K562 (cell line): ENCODE measurements around the gene DUOXA2. TPM values are rescaled to one million over a fixed set of nuclear protein-coding genes. Genes with fewer than 3 reads are reported as not detected.

Experiments
- ATAC-seq: fragments of 200-7000 bp; cut with Tn5 transposase; 3 replicates; pipeline ENCODE4 v1.9.1; 2020; ENCODE audit warnings: moderate library complexity
- BruUV-seq: library from RNA; stranded (reverse); fragments of 400-500 nt; replicated peaks from 2 replicates; lab custom pipeline; 2021; lab: Mats Ljungman, UMichigan
- CTCF ChIA-PET: fragments of 300-600 bp; formaldehyde crosslinking; extraction: SDS; loops from one replicate; lab custom pipeline; 2021; ENCODE audit warnings: low intra/inter-chr PET ratio; lab: Yijun Ruan, JAX
- POLR2A ChIA-PET: fragments of 300-600, 350-650 bp; sonication (Branson Sonifier 250); formaldehyde crosslinking; extraction: SDS; loops from one replicate; lab custom pipeline; 2021; ENCODE audit warnings: antibody characterized with exemption, inconsistent platforms; lab: Yijun Ruan, JAX
- DNase-seq, 4 experiments: peaks; one replicate each; pipeline versions ENCODE4 v3.0.0 to v3.0.0-alpha.2; 2011 to 2018; ENCODE audit warnings: low spot score in 3 of 4, mixed read lengths in 3 of 4; ENCODE audit errors: extremely low read depth in 1 of 4
- FAIRE-seq: peaks from 2 replicates; lab custom pipeline; 2011; peaks lifted over from hg19 to GRCh38; lab: Jason Lieb, UNC
- H2AFZ ChIP-seq: 2 replicates; pipeline ENCODE4 v1.6.0; 2011; ENCODE audit warnings: low read depth, low read length, control low read depth, inconsistent platforms
- H3K27ac ChIP-seq: fragments of 200-600 bp; 3 replicates; pipeline ENCODE4 v1.8.0; 2011; ENCODE audit warnings: low read depth, mild to moderate bottlenecking, control low read depth, inconsistent platforms, low read length, moderate library complexity, mixed read lengths; ENCODE audit errors: extremely low read depth
- H3K27me3 ChIP-seq, 2 experiments: fragments of 300-600 bp in 1 of 2; 2 replicates in 1 of 2; 3 replicates in 1 of 2; pipeline versions ENCODE4 v1.6.0 to v1.8.0; 2011; ENCODE audit warnings: inconsistent platforms in 2 of 2, low read length in 2 of 2, mild to moderate bottlenecking in 1 of 2, mixed read lengths in 1 of 2, moderate library complexity in 1 of 2; ENCODE audit not compliant: control insufficient read depth in 2 of 2, insufficient read depth in 2 of 2
- H3K36me3 ChIP-seq: fragments of 300-600 bp; 3 replicates; pipeline ENCODE4 v1.8.0; 2011; ENCODE audit warnings: mild to moderate bottlenecking, low read length, inconsistent platforms; ENCODE audit not compliant: control insufficient read depth, insufficient read depth
- H3K4me1 ChIP-seq, 2 experiments: fragments of 200-600 bp in 1 of 2; replicated peaks in 1 of 2; 2 replicates in 1 of 2; 3 replicates in 1 of 2; pipeline versions ENCODE4 v1.5.1 to v1.8.0; 2011; ENCODE audit warnings: inconsistent platforms in 2 of 2, low read length in 2 of 2, mild to moderate bottlenecking in 1 of 2, mixed read lengths in 1 of 2, moderate library complexity in 1 of 2; ENCODE audit not compliant: control insufficient read depth in 2 of 2, insufficient read depth in 2 of 2
- H3K4me2 ChIP-seq: 2 replicates; pipeline ENCODE4 v1.6.1; 2011; ENCODE audit warnings: low read length, control low read depth, inconsistent platforms, mixed read lengths; ENCODE audit not compliant: insufficient read depth
- H3K4me3 ChIP-seq: fragments of 200-600 bp; sonication (generic), shearing (Covaris generic); 2 replicates; pipeline ENCODE4 v1.5.1; 2016; ENCODE audit warnings: control low read depth, inconsistent platforms
- H3K79me2 ChIP-seq: fragments of 200-600 bp; 3 replicates; pipeline ENCODE4 v1.8.0; 2011; ENCODE audit warnings: low read length, inconsistent platforms; ENCODE audit not compliant: control insufficient read depth, insufficient read depth
- H3K9ac ChIP-seq, 2 experiments: 2 replicates each; pipeline versions ENCODE4 v1.6.0 to v1.6.1; 2011; ENCODE audit warnings: low read depth in 2 of 2, low read length in 2 of 2, control low read depth in 1 of 2, inconsistent platforms in 1 of 2, mild to moderate bottlenecking in 1 of 2, mixed read lengths in 1 of 2; ENCODE audit not compliant: insufficient read depth in 1 of 2
- H3K9me1 ChIP-seq: one replicate; pipeline ENCODE4 v1.6.0; 2011; ENCODE audit warnings: inconsistent platforms, mild to moderate bottlenecking, low read length, moderate library complexity; ENCODE audit not compliant: control insufficient read depth, insufficient read depth
- H3K9me3 ChIP-seq: replicated peaks from 2 replicates; pipeline ENCODE4 v1.5.1; 2011; ENCODE audit warnings: low read depth, low read length, inconsistent platforms; ENCODE audit not compliant: control insufficient read depth, insufficient read depth
- H4K20me1 ChIP-seq: replicated peaks from 2 replicates; pipeline ENCODE4 v1.6.1; 2011; ENCODE audit warnings: low read length, inconsistent platforms, mixed read lengths; ENCODE audit not compliant: control insufficient read depth, insufficient read depth
- ARNT ChIP-seq, 2 experiments: fragments of 450-650 bp; IDR thresholded peaks; 2 replicates each; pipeline ENCODE4 v1.6.1; 2016; ENCODE audit warnings: mild to moderate bottlenecking in 1 of 2
- ATF6 ChIP-seq: sonication (generic); formaldehyde crosslinking; IDR thresholded peaks from 2 replicates; pipeline ENCODE4 v1.4.0; 2020; ENCODE audit warnings: mild to moderate bottlenecking, missing genetic modification reagents
- CBX5 ChIP-seq: IDR thresholded peaks from 2 replicates; pipeline ENCODE4 v1.6.1; 2014; ENCODE audit warnings: low read depth, borderline replicate concordance
- CCAR2 ChIP-seq: fragments of 200-400 bp; formaldehyde crosslinking; IDR thresholded peaks from 2 replicates; pipeline ENCODE4 v1.6.1; 2017; ENCODE audit warnings: mild to moderate bottlenecking, low read depth, low read length
- FOXA1 ChIP-seq: fragments of 450-650 bp; IDR thresholded peaks from 2 replicates; pipeline ENCODE4 v1.6.1; 2016; ENCODE audit warnings: mild to moderate bottlenecking, borderline replicate concordance
- KLF1 ChIP-seq: fragments of 450-650 bp; IDR thresholded peaks from 2 replicates; pipeline ENCODE4 v1.6.1; 2016; ENCODE audit warnings: missing genetic modification characterization, missing compliant biosample characterization
- MED1 ChIP-seq: sonication (generic); formaldehyde crosslinking; IDR thresholded peaks from 2 replicates; pipeline ENCODE4 v1.8.1; 2023; ENCODE audit warnings: missing genetic modification reagents, borderline replicate concordance
- MNT ChIP-seq, 2 experiments: fragments of 450-650 bp; conservative IDR thresholded peaks; 2 replicates each; pipeline ENCODE4 v1.6.1; 2017; ENCODE audit warnings: mild to moderate bottlenecking in 2 of 2, moderate library complexity in 2 of 2
- POLR2B ChIP-seq: fragments of 450-650 bp; IDR thresholded peaks from 2 replicates; pipeline ENCODE4 v1.6.1; 2018; ENCODE audit warnings: low read depth; ENCODE audit not compliant: partially characterized antibody
- PRMT5 ChIP-seq: sonication (generic); formaldehyde crosslinking; IDR thresholded peaks from 2 replicates; pipeline ENCODE4 v1.5.0; 2020; ENCODE audit warnings: missing genetic modification reagents
- RBM39 ChIP-seq: fragments of 200-400 bp; formaldehyde crosslinking; optimal IDR thresholded peaks from 2 replicates; pipeline ENCODE3; 2018; ENCODE audit warnings: low read depth, low read length
- SAFB ChIP-seq: fragments of 200-400 bp; formaldehyde crosslinking; IDR thresholded peaks from 2 replicates; pipeline ENCODE4 v1.6.1; 2017; ENCODE audit warnings: low read depth, low read length, borderline replicate concordance
- SMAD2 ChIP-seq: fragments of 150-350 bp; IDR thresholded peaks from 2 replicates; pipeline ENCODE4 v1.6.1; 2014; ENCODE audit warnings: low read depth, mild to moderate bottlenecking, low read length
- SMC3 ChIP-seq: conservative IDR thresholded peaks from 2 replicates; pipeline ENCODE4 v1.6.1; 2011; ENCODE audit warnings: low read depth, low read length, improper control_type of control experiment; ENCODE audit not compliant: insufficient read depth
- ZBTB2 ChIP-seq: fragments of 450-650 bp; IDR thresholded peaks from 2 replicates; pipeline ENCODE4 v1.6.1; 2016; ENCODE audit warnings: antibody characterized with exemption
- ZNF124 ChIP-seq: sonication (generic); formaldehyde crosslinking; IDR thresholded peaks from 2 replicates; pipeline ENCODE4 v1.8.1; 2022; ENCODE audit warnings: missing genetic modification reagents
- ZNF224 ChIP-seq: sonication (generic); formaldehyde crosslinking; IDR thresholded peaks from 2 replicates; pipeline ENCODE4 v1.8.0; 2022; ENCODE audit warnings: mild to moderate bottlenecking, missing genetic modification reagents
- ZNF41 ChIP-seq: fragments of 250-450 bp; sonication (Bioruptor Pico); conservative IDR thresholded peaks from 2 replicates; pipeline ENCODE4 v1.4.0; 2020; ENCODE audit warnings: mild to moderate bottlenecking
- WGBS: fragments of 100-300 bp; shearing (Covaris generic); methylation state at CpG from one replicate; pipeline ENCODE4 v1.1.6; 2016; ENCODE audit warnings: low coverage, mixed read lengths; ENCODE audit not compliant: insufficient coverage; ENCODE audit errors: missing lambda C conversion rate; 5-methylcytosine and 5-hydroxymethylcytosine counted together
- in situ Hi-C: fragments of 300-500 bp; cut with MboI; formaldehyde crosslinking; loops from 4 replicates; pipeline ENCODE4 v1.15.0; 2018; ENCODE audit warnings: inconsistent platforms, mixed read lengths
- intact Hi-C: fragments of 100-400 bp; cut with micrococcal nuclease; formaldehyde crosslinking; loops from 2 replicates; pipeline ENCODE4 v1.14.2; 2022
- polyA plus RNA-seq, 8 experiments: library from polyadenylated mRNA; depleted of rRNA in 4 of 8; stranded (reverse) in 5 of 8; unstranded in 3 of 8; fragments of >200 nt; fragmentation: Nextera tagmentation in 2 of 8; fragmentation: Illumina TruSeq in 1 of 8; extraction: Ambion mirVana in 2 of 8; extraction: Trizol in 1 of 8; gene quantifications; 2 replicates each; pipeline versions ENCODE4 v1.2.1 to v1.2.3, GENCODE V29; 2011 to 2014; ENCODE audit warnings: inconsistent platforms in 1 of 8, missing spikeins in 1 of 8
- total RNA-seq, 7 experiments: library from RNA; depleted of rRNA in 6 of 7; stranded (reverse); fragments of >200 nt in 6 of 7; fragmentation: Illumina TruSeq in 2 of 7; extraction: Trizol in 2 of 7; gene quantifications; 2 replicates each; pipeline versions ENCODE4 v1.2.1 to v1.2.3, GENCODE V29; 2011 to 2021; ENCODE audit warnings: low replicate concordance in 1 of 7

The DUOXA2 gene
- total and polyA plus RNA-seq, 9 of the 15 experiments (the other 6 are each of a cell fraction or from before 2014, with no cell fraction given) = not detected

GRCh38 chr15:45093622-45094357, 20.3 kb upstream of the DUOXA2 start (continued):
- TF ChIP-seq MNT (conservative IDR thresholded peaks at IDR 0.05) (no peak), SMC3 (no peak), ZNF224 (CRISPR knock-in tag) (no peak), MED1 (CRISPR knock-in tag) (no peak), POLR2B (no peak), PRMT5 (no peak), SAFB (no peak)

- Histone ChIP-seq H3K9ac (no peak overlapping the region), H3K4me1 (peaks cover 13 to 20% of the 10 kb centered on the region in 2 experiments; a peak in 4 of 5 replicates), H3K27me3 (no peaks in the 10 kb centered on the region), H3K27ac (no peak overlapping the region), H3K9me1 (no peaks in the 10 kb centered on the region), H3K9me3 (no peaks in the 10 kb centered on the region), H2AFZ (no peak overlapping the region), H3K4me2 (no peak overlapping the region), H3K36me3 (no peaks in the 10 kb centered on the region), H3K79me2 (no peaks in the 10 kb centered on the region), H4K20me1 (no peaks in the 10 kb centered on the region), H3K4me3 (no peak overlapping the region)
- no peak for DNase-seq
- in situ Hi-C loops (no loop called here), intact Hi-C loops (no loop called here)
- no peak for FAIRE-seq
- POLR2A ChIA-PET = interaction anchor here (1.1 kb wide), 1 partner anchor 10 kb away, joined by 3 read pairs; no protein-coding TSS in a partner anchor
- no TSS peak for BruUV-seq
- ATAC-seq = no peak; the same call in 2 of the 3 replicates
- 71% methylated on average over 7 of the region's 9 CpGs for WGBS
- CTCF ChIA-PET = no interaction called here
- TF ChIP-seq ZBTB2 = no peak
- no peak for TF ChIP-seq KLF1 (tag)
- no peak for TF ChIP-seq RBM39
- TF ChIP-seq ZNF124 (CRISPR knock-in tag) = no peak
- TF ChIP-seq FOXA1 = no peak
- no peak for TF ChIP-seq ZNF41 (CRISPR knock-in tag)
- no peak for TF ChIP-seq CCAR2
- no peak for TF ChIP-seq SMAD2
- TF ChIP-seq CBX5 = no peak
- TF ChIP-seq ARNT (IDR thresholded peaks at IDR 0.05) = no peak
- TF ChIP-seq ATF6 = no peak
Observed at GRCh38 chr15:45094358-45094730, 19.8 kb upstream of the DUOXA2 start.
